C4-2B (cell line): Measurements from ENCODE around the gene BANK1.

ENCODE experiments used
- H3K27ac ChIP-seq: fragments of 450-650 bp; 2 replicates; pipeline ENCODE4 v1.5.1; 2017
- CTCF ChIP-seq: fragments of 450-650 bp; conservative IDR thresholded peaks from 2 replicates; pipeline ENCODE4 v1.5.1; 2017; ENCODE audit warnings: mild to moderate bottlenecking
- ZFX ChIP-seq: fragments of 450-650 bp; IDR thresholded peaks from 2 replicates; pipeline ENCODE4 v1.6.1; 2017

BANK1 gene, protein sequence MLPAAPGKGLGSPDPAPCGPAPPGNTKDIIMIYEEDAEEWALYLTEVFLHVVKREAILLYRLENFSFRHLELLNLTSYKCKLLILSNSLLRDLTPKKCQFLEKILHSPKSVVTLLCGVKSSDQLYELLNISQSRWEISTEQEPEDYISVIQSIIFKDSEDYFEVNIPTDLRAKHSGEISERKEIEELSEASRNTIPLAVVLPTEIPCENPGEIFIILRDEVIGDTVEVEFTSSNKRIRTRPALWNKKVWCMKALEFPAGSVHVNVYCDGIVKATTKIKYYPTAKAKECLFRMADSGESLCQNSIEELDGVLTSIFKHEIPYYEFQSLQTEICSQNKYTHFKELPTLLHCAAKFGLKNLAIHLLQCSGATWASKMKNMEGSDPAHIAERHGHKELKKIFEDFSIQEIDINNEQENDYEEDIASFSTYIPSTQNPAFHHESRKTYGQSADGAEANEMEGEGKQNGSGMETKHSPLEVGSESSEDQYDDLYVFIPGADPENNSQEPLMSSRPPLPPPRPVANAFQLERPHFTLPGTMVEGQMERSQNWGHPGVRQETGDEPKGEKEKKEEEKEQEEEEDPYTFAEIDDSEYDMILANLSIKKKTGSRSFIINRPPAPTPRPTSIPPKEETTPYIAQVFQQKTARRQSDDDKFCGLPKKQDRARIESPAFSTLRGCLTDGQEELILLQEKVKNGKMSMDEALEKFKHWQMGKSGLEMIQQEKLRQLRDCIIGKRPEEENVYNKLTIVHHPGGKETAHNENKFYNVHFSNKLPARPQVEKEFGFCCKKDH

GRCh38 chr4:101790521-101791181 lies at the start of gene BANK1:
Gene BANK1, plus strand, starts transcription at chr4:101790730. Its CDS starts 151 bp downstream, at chr4:101790881.
- peak; percentile 38; the same call in 1 of the 2 replicates for TF ChIP-seq ZFX
- peak; percentile 10; the same call in 1 of the 2 replicates for TF ChIP-seq CTCF
- H3K27ac ChIP-seq, result peak within 1 kb of the TSS; percentile 71

DNA sequence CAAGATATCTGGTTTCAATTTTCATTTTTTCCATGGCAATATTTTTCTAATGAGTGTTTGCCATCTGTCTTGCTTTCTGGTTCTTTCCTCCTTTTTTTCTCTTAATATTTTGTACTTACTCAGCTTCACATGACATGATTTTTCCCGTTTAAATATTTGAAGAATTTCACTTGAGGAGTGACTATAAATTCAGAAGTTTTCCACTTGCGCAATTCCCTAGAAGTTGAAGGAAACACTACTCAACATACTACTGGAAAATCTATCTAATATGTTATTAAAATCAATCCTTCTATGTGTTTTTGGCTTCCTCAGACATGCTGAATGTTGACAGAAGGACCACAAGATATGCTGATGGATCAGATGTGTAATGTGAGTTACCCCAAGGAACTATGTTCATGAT lies 36.8 kb upstream of the BANK1 start:
- H3K27ac ChIP-seq, result no peak overlapping the region
- TF ChIP-seq CTCF (no peak), ZFX (no peak)

DNA sequence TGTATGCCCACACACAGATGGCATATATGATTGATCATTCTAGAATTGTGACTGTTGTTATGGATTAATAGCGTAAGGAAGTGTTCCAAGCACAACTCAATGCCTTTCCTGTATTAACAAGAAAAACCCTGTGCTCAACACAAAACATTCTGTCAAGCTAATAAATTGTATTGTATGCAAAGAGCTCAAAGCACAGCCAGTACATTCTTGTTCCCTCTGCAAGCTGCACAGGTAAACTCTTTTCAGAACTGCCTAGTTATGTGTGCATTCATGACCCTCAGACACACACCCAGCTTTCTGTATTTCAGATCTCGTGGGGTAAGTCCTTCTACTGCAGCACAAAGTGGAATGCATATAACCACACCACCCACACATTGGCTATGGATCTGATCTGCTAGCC lies 34.3 kb upstream of the BANK1 start:
- TF ChIP-seq CTCF (no peak), ZFX (no peak)
- no peak overlapping the region for H3K27ac ChIP-seq

DNA sequence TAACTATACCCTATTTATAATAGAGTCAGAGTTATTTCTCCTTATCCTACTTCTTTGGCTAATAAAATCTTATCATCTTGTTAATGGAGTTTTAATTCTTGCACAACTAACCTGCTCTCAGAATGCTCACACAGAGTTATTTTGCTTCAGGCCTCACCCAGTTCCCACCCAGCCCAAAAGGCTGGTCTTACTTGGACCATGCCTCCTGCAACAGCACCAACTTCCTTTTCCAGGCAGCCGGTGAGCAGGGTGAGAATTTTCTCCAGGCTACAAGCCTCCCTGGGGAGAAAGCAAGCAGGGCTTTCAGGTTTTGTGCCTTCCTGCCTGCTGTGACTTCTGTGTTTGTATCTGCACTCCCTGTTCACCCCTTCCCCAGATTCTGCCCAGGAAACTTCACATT lies 29.1 kb upstream of the BANK1 start:
- TF ChIP-seq CTCF (no peak), ZFX (no peak)
- H3K27ac ChIP-seq, result no peak overlapping the region

- no peak for TF ChIP-seq ZFX
- no peak for TF ChIP-seq CTCF
- no peak overlapping the region for H3K27ac ChIP-seq
Observed at GRCh38 chr4:101762025-101762424, 28.5 kb upstream of the BANK1 start.

DNA sequence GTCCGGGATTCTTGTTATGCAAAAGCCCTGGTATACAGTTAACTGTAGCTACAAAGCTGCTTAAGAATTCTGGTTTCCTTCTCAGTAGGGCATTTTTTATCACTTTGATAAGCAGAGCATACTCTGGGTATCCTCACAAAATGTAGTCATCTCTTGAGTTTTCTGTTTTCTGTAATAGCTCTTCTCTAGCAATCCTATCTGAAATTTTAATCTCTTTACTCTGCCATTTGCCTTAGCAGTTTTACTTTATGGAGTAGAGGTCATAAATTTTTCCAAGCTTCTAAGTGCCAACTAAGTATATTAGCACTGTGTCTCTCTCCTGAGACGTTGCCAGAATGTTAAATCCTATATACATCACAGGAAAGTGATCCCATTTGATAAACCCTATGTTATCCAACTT lies 28.0 kb upstream of the BANK1 start:
- no peak overlapping the region for H3K27ac ChIP-seq
- no peak for TF ChIP-seq ZFX

- no peak overlapping the region for H3K27ac ChIP-seq
- TF ChIP-seq ZFX (no peak), CTCF (no peak)
Observed at GRCh38 chr4:101763576-101763975, 27.0 kb upstream of the BANK1 start.
